Pons (tissue), 1 donor: ENCODE data around the gene PPIF.

ENCODE experiments used
- DNase-seq: peaks from one replicate; pipeline ENCODE4 v3.0.0-alpha.2; 2016; ENCODE audit warnings: low spot score

PPIF gene

DNA sequence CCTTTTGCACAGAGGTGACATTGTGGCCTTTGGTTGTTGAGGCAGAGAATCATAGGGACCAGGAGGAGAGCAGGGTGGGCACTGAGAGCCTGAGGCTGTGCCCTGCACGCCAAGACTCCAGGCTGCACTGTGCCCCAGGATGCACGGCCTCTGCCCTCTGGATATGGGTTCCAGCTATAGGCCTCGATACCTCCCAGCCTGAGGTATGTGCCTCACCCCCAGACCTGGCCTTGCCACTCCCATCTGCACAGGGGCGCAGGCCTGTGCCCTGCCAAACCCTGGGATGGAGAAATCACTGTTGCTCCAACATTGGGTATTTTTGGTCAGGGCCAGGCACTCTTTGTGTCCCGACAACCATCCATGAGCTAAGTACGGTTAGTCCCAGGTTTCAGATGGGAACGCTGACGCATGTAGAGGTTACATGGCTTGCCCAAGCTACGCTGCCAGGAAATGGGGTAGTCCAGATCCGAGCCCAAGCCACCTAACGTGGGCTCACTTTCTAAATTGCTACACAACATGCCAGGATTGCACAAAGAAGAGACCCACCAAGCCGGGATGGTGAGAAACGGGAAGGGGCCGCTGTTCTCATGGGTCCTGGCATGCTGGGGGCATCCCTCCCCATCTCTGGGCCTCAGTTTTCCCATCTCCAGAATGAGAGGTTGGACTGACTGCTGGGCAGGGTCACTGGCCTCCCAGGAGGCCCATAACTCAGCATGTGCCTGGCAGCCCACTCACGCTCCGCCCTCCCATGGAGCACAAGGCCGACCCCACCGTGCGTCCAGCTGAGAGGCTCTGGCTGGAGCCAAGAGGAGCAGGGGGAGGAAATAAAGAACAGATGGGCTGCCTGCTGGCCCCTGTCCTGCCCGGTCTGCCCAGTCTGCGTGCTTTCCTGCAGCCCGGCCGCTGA lies 54.0 kb downstream of the PPIF start:
- no peak for DNase-seq

DNA sequence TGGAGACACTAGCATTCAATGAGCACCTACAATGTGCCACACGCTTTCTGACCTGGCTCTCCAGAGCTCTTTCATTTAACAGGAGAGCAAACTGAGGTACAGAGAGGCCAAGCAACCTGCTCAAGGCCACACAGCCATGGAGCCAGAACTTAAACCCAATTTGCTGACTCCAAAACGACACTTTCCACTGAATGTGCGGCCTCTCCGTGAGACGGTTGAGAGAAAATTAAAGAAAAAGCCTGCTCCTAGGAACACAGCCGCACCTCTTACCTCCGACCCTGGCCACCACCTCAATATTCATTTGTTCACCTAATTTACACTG lies 55.3 kb downstream of the PPIF start:
- DNase-seq, result no peak

DNA sequence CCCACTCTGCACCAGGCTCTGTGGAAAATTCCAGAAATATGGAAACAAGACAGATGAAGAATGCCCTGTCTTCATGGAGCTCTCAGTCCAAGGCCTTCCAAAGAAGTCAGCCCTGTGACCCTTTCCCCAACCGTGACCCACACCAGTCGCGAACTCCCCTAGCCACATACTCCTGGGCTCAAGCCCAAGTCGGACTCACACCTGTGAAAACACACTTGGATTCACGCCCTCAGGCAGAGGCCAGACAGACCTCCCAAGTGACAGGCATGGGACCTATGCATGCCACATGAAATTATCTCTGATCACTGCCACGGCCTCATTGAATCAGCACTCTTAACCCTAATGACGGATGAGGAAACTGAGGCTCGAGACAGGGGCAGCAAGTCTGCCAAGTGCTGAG lies 55.7 kb downstream of the PPIF start:
- no peak for DNase-seq

DNA sequence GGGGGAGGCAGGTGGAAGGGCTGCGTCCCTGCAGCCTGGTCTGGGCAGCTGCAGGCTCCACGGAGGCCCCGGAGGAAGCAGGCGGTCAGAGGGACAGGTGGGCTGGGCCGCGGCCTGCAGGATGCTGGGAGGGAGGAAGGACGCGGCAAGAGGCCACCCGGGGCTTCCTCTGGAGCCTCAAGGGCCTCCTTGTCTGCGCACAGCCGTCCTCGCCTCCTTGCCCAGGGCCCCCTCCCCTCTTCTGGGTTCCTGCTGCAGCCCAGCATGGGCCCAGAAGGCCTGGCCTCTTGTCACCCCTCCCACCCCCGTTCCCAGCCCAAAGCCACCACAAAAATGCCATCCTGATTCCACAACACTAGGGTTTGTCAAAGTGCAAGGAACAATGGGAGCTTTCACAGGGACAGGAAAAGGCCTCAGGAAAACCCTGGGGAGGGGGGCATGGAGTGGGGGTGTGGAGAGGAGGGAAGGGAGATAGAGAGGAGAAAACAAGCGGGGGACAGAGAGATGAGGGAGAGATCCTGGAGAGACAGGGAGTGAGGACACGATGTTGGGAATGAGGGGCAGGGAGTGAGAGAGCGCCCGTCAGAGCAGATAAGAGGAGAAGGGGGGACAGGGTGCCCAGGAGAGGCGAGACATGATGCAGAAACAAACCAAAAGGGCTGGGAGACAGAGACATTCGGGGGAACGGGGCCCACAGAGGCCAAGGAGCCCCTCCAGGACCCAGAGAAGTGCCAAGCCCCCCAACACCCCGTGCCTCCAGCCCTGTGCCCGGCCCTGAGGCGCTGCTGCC lies 56.4 kb downstream of the PPIF start:
- peak; percentile 98 for DNase-seq

DNA sequence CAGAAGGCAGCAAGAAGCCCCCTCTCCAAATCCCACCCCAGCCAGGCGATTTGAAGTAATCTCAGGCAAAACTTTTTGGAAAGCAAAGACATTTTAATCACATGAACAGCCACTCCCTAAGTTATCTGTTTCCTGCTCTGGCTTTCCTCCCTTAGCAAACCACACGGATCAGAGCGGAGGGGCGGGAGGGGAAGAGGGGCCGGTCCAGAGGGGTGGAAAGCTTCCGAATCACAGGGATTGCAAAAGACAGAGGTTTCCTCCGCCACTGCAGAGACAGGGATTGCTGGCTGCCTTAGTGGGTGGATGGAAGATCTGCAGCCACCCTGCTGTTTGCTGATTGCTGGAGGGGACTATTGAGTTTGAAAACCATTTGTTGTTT lies 57.0 kb downstream of the PPIF start:
- DNase-seq, result no peak

DNA sequence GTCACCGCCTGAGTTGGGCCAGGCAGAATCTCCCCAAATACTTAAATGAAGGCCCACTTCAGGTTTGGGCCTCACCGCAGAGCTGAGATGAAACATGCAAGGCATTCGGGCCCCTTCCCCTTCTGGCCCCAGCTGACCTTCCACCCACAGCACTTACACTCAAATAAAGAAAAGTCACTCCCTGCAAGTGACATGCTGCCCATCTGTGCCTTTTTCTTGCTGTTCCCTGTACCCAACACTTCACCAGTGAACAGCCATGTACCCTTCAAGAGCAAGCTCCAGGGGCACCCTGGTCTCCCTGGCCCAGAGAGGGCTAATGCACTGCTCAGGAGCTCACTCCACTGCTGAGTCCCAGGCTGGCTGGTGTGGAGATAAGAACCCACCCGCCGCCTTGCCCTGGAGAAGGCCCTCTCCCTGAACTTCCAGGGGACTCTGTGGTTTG lies 57.4 kb downstream of the PPIF start:
- no peak for DNase-seq
